NOMO-1 (cell line): ENCODE results near the gene HS3ST3A1.
"Not testable (repeated sequence)": the region's sequence is repeated elsewhere in the genome, so short reads cannot be mapped to it uniquely, and the experiment has no call there.

Experiments used
- DNase-seq, 2 experiments: peaks; one replicate each; lab custom pipeline; 2025; ENCODE audit not compliant: unreplicated experiment in 2 of 2; lab: John Stamatoyannopoulos, UW

HS3ST3A1 gene

GRCh38 chr17:13498184-13498583 lies 103.5 kb downstream of the HS3ST3A1 start:
- DNase-seq = peak; percentile 9 to 25

- DNase-seq = not testable (repeated sequence)
Measured at GRCh38 chr17:13496553-13497056, 105.1 kb downstream of the HS3ST3A1 start.

GRCh38 chr17:13495423-13495822 lies 106.3 kb downstream of the HS3ST3A1 start:
- no peak for DNase-seq

- no peak for DNase-seq
Measured at GRCh38 chr17:13492737-13493122, 109.0 kb downstream of the HS3ST3A1 start.

GRCh38 chr17:13491916-13492736 lies 109.6 kb downstream of the HS3ST3A1 start:
- peak; percentile 17 to 42 for DNase-seq

GRCh38 chr17:13491491-13491890 lies 110.2 kb downstream of the HS3ST3A1 start:
- peak in 1 of 2 experiments; percentile 52 for DNase-seq

GRCh38 chr17:13490906-13491482 lies 110.7 kb downstream of the HS3ST3A1 start:
- DNase-seq = no peak

GRCh38 chr17:13490427-13490826 lies 111.3 kb downstream of the HS3ST3A1 start:
- no peak for DNase-seq

- DNase-seq = peak in 1 of 2 experiments; percentile 23
Measured at GRCh38 chr17:13485327-13485726, 116.4 kb downstream of the HS3ST3A1 start.

GRCh38 chr17:13484020-13484419 lies 117.7 kb downstream of the HS3ST3A1 start:
- DNase-seq = no peak

GRCh38 chr17:13480877-13481276 lies 120.9 kb downstream of the HS3ST3A1 start:
- no peak for DNase-seq

GRCh38 chr17:13478326-13478830 lies 123.4 kb downstream of the HS3ST3A1 start:
- no peak for DNase-seq

GRCh38 chr17:13477180-13477611 lies 124.5 kb downstream of the HS3ST3A1 start:
- no peak for DNase-seq

GRCh38 chr17:13476720-13477119 lies 125.0 kb downstream of the HS3ST3A1 start:
- DNase-seq = no peak

- peak in 1 of 2 experiments; percentile 14 for DNase-seq
Measured at GRCh38 chr17:13475574-13476223, 126.0 kb downstream of the HS3ST3A1 start.

GRCh38 chr17:13474073-13474800 lies 127.5 kb downstream of the HS3ST3A1 start:
- no peak for DNase-seq

GRCh38 chr17:13465678-13466077 lies 136.1 kb downstream of the HS3ST3A1 start:
- DNase-seq = no peak

GRCh38 chr17:13462673-13463124 lies 139.0 kb downstream of the HS3ST3A1 start:
- no peak for DNase-seq

GRCh38 chr17:13462146-13462545 lies 139.6 kb downstream of the HS3ST3A1 start:
- no peak for DNase-seq

- DNase-seq = no peak
Measured at GRCh38 chr17:13460261-13461000, 141.3 kb downstream of the HS3ST3A1 start.
